WTC11 (cell line): Measurements from ENCODE around the gene AFF3.

Source experiments
- CREB1 ChIP-seq: sonication (generic); formaldehyde crosslinking; IDR thresholded peaks from 2 replicates; pipeline ENCODE4 v1.8.0; 2023; ENCODE audit warnings: mild to moderate bottlenecking, missing genetic modification reagents
- GRHL2 ChIP-seq: fragments of 250-450 bp; sonication (Bioruptor Pico); IDR thresholded peaks from 2 replicates; pipeline ENCODE4 v1.8.0; 2022; ENCODE audit warnings: mild to moderate bottlenecking, moderate library complexity; ENCODE audit not compliant: insufficient replicate concordance, severe bottlenecking
- HMGA2 ChIP-seq: fragments of 250-450 bp; sonication (Bioruptor Pico); IDR thresholded peaks from 2 replicates; pipeline ENCODE4 v1.4.0; 2021; ENCODE audit warnings: mild to moderate bottlenecking, moderate library complexity
- NR1H2 ChIP-seq: sonication (generic); formaldehyde crosslinking; IDR thresholded peaks from 2 replicates; pipeline ENCODE4 v1.9.0; 2021; ENCODE audit warnings: mild to moderate bottlenecking, moderate library complexity, missing genetic modification reagents
- NR3C1 ChIP-seq: sonication (generic); formaldehyde crosslinking; conservative IDR thresholded peaks from 2 replicates; pipeline ENCODE4 v1.8.1; 2023; ENCODE audit warnings: low read depth, mild to moderate bottlenecking, missing genetic modification reagents
- SP1 ChIP-seq: sonication (generic); formaldehyde crosslinking; conservative IDR thresholded peaks from 2 replicates; pipeline ENCODE4 v1.8.1; 2022; ENCODE audit warnings: missing genetic modification reagents
- TEAD4 ChIP-seq: sonication (generic); formaldehyde crosslinking; IDR thresholded peaks from 2 replicates; pipeline ENCODE4 v1.8.0; 2022; ENCODE audit warnings: mild to moderate bottlenecking, missing genetic modification reagents
- TF ChIP-seq, protein P1 (sequence below): fragments of 200-600 bp; IDR thresholded peaks from 2 replicates; pipeline ENCODE4 v1.8.0; 2022; ENCODE audit warnings: antibody characterized with exemption
- TF ChIP-seq, protein P2 (sequence below): sonication (generic); formaldehyde crosslinking; IDR thresholded peaks from 2 replicates; pipeline ENCODE4 v1.8.1; 2022; ENCODE audit warnings: low read depth, mild to moderate bottlenecking, moderate library complexity, missing genetic modification reagents, borderline replicate concordance
- TF ChIP-seq, protein P3 (sequence below): sonication (generic); formaldehyde crosslinking; IDR thresholded peaks from 2 replicates; pipeline ENCODE4 v1.8.1; 2023; ENCODE audit warnings: mild to moderate bottlenecking, missing genetic modification reagents
- TF ChIP-seq, protein P4 (sequence below): sonication (generic); formaldehyde crosslinking; IDR thresholded peaks from 2 replicates; pipeline ENCODE4 v1.8.1; 2023; ENCODE audit warnings: mild to moderate bottlenecking, missing genetic modification reagents, moderate library complexity
- TF ChIP-seq, protein P5 (sequence below): sonication (generic); formaldehyde crosslinking; IDR thresholded peaks from 2 replicates; pipeline ENCODE4 v1.8.0; 2022; ENCODE audit warnings: mild to moderate bottlenecking, missing genetic modification reagents

DNA sequence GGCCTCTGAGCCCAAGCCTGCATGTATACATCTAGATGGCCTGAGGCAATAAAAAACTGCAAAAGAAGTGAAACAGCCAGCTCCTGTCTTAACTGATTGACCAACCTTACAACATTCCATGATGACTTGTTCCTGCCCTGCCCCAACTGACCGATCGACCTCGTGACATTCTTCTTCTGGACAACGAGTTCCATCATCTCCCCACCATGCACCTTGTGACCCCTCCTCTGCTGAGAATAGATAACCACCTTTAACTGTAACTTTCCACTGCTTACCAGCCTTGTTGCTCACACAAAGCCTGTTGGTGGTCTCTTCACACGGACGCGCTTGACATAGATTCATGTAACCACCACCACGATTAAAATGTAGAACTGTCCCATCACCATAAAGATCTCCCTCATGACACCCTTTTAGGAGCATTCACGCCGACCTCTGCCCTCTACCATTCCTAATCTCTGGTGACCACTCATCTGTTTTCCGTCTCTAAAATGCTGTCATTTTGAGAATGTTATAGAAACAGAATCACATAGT lies 532.5 kb downstream of the AFF3 start:
- TF ChIP-seq CREB1 (CRISPR knock-in tag) = no peak
- TF ChIP-seq, protein P1, sequence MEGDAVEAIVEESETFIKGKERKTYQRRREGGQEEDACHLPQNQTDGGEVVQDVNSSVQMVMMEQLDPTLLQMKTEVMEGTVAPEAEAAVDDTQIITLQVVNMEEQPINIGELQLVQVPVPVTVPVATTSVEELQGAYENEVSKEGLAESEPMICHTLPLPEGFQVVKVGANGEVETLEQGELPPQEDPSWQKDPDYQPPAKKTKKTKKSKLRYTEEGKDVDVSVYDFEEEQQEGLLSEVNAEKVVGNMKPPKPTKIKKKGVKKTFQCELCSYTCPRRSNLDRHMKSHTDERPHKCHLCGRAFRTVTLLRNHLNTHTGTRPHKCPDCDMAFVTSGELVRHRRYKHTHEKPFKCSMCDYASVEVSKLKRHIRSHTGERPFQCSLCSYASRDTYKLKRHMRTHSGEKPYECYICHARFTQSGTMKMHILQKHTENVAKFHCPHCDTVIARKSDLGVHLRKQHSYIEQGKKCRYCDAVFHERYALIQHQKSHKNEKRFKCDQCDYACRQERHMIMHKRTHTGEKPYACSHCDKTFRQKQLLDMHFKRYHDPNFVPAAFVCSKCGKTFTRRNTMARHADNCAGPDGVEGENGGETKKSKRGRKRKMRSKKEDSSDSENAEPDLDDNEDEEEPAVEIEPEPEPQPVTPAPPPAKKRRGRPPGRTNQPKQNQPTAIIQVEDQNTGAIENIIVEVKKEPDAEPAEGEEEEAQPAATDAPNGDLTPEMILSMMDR = no peak
- TF ChIP-seq NR3C1 (CRISPR knock-in tag) = no peak
- no peak for TF ChIP-seq TEAD4 (CRISPR knock-in tag)
- TF ChIP-seq, protein P2, sequence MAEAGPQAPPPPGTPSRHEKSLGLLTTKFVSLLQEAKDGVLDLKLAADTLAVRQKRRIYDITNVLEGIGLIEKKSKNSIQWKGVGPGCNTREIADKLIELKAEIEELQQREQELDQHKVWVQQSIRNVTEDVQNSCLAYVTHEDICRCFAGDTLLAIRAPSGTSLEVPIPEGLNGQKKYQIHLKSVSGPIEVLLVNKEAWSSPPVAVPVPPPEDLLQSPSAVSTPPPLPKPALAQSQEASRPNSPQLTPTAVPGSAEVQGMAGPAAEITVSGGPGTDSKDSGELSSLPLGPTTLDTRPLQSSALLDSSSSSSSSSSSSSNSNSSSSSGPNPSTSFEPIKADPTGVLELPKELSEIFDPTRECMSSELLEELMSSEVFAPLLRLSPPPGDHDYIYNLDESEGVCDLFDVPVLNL = no peak
- TF ChIP-seq, protein P3, sequence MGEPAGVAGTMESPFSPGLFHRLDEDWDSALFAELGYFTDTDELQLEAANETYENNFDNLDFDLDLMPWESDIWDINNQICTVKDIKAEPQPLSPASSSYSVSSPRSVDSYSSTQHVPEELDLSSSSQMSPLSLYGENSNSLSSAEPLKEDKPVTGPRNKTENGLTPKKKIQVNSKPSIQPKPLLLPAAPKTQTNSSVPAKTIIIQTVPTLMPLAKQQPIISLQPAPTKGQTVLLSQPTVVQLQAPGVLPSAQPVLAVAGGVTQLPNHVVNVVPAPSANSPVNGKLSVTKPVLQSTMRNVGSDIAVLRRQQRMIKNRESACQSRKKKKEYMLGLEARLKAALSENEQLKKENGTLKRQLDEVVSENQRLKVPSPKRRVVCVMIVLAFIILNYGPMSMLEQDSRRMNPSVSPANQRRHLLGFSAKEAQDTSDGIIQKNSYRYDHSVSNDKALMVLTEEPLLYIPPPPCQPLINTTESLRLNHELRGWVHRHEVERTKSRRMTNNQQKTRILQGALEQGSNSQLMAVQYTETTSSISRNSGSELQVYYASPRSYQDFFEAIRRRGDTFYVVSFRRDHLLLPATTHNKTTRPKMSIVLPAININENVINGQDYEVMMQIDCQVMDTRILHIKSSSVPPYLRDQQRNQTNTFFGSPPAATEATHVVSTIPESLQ (CRISPR knock-in tag) = no peak
- TF ChIP-seq GRHL2 = no peak
- no peak for TF ChIP-seq SP1 (CRISPR knock-in tag)
- no peak for TF ChIP-seq NR1H2
- TF ChIP-seq, protein P4, sequence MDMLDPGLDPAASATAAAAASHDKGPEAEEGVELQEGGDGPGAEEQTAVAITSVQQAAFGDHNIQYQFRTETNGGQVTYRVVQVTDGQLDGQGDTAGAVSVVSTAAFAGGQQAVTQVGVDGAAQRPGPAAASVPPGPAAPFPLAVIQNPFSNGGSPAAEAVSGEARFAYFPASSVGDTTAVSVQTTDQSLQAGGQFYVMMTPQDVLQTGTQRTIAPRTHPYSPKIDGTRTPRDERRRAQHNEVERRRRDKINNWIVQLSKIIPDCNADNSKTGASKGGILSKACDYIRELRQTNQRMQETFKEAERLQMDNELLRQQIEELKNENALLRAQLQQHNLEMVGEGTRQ (CRISPR knock-in tag) = no peak
- TF ChIP-seq, protein P5, sequence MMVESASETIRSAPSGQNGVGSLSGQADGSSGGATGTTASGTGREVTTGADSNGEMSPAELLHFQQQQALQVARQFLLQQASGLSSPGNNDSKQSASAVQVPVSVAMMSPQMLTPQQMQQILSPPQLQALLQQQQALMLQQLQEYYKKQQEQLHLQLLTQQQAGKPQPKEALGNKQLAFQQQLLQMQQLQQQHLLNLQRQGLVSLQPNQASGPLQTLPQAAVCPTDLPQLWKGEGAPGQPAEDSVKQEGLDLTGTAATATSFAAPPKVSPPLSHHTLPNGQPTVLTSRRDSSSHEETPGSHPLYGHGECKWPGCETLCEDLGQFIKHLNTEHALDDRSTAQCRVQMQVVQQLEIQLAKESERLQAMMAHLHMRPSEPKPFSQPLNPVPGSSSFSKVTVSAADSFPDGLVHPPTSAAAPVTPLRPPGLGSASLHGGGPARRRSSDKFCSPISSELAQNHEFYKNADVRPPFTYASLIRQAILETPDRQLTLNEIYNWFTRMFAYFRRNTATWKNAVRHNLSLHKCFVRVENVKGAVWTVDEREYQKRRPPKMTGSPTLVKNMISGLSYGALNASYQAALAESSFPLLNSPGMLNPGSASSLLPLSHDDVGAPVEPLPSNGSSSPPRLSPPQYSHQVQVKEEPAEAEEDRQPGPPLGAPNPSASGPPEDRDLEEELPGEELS = no peak
- no peak for TF ChIP-seq HMGA2 (CRISPR knock-in tag)
